Ovary (tissue), 9 donors: ENCODE measurements around the gene OR2T6. TPM values are rescaled to one million over a fixed set of nuclear protein-coding genes. Genes with fewer than 3 reads are reported as not detected.
"Not testable (repeated sequence)": the region's sequence is repeated elsewhere in the genome, so short reads cannot be mapped to it uniquely, and the experiment has no call there.

Experiments
- DNase-seq, 5 donors: peaks; one replicate each; pipeline ENCODE4 v3.0.0-alpha.2; 2019 to 2020
- H3K27ac ChIP-seq, 2 donors: fragments of 200-600 bp; one replicate each; pipeline versions ENCODE4 v1.5.1 to v1.8.0; 2019 to 2022
- H3K27me3 ChIP-seq: fragments of 200-600 bp; one replicate; pipeline ENCODE4 v1.8.0; 2022
- H3K36me3 ChIP-seq: fragments of 200-600 bp; sonication (generic); one replicate; pipeline ENCODE4 v1.5.1; 2019
- H3K4me1 ChIP-seq: one replicate; pipeline ENCODE4 v1.8.1; 2013; ENCODE audit warnings: mild to moderate bottlenecking, moderate library complexity; ENCODE audit not compliant: insufficient read depth
- H3K4me3 ChIP-seq: fragments of 200-600 bp; sonication (generic); one replicate; pipeline ENCODE4 v1.5.1; 2017
- H3K9me3 ChIP-seq, 2 donors: fragments of 200-600 bp in 1 of 2; sonication (generic) in 1 of 2; one replicate each; pipeline versions ENCODE4 v1.5.1 to v1.8.1; 2013 to 2019; ENCODE audit warnings: mild to moderate bottlenecking in 1 of 2, moderate library complexity in 1 of 2
- WGBS, 3 donors: extraction: QIAGEN DNeasy Blood & Tissue Kit in 1 of 3; methylation state at CpG; one replicate each; pipeline versions ENCODE4 v1.1.5 to v1.1.7; 2013 to 2017; 5-methylcytosine and 5-hydroxymethylcytosine counted together
- intact Hi-C, 4 donors: fragments of 100-400 bp; cut with DNase I; formaldehyde crosslinking; loops; one replicate each; pipeline versions ENCODE4 v1.11.0 to v1.15.1; 2022 to 2023
- polyA plus RNA-seq, 2 donors: library from polyadenylated mRNA; stranded (reverse); fragments of 200-250 nt in 1 of 2; fragments of 350-450 nt in 1 of 2; fragmentation: Illumina TruSeq in 1 of 2; extraction: RNeasy Lipid Tissue Mini Kit (QIAGEN cat#74804) in 1 of 2; gene quantifications; one replicate each; pipeline ENCODE4 v1.2.3, GENCODE V29; 2013 to 2014
- total RNA-seq, 7 donors: library from RNA; depleted of rRNA in 2 of 7; stranded (reverse); fragments of >200 nt in 2 of 7; fragmentation: NEBNext Ultra II Directional in 3 of 7; extraction: Animal tissue kit (Norgen Biotek cat#: 25700) in 3 of 7; gene quantifications; one replicate each; pipeline versions ENCODE4 v1.1.0 to v1.2.4, GENCODE V29; 2016 to 2023
- donor health status: DM: no; HTN: no; CAD: no; lungs with moderate emphysema.
- donor health status: DM: no; HTN: no; CAD: no.
- donor health status: Bipolar disorder and iron deficiency.
- donor health status: DM: yes; HTN: yes; CAD: no.
- donor health status: DM: no; HTN: no; CAD: no.
- donor health status: DM: yes; HTN: yes; CAD: no.

The OR2T6 gene
- total and polyA plus RNA-seq, 9 donors = not detected

GRCh38 chr1:248439283-248439682 is 63.7 kb downstream of the OR2T6 start:
- DNase-seq, H3K4me3 ChIP-seq, H3K36me3 ChIP-seq, H3K9me3 ChIP-seq, intact Hi-C loops, H3K27ac ChIP-seq, H3K4me1 ChIP-seq, H3K27me3 ChIP-seq: not testable (repeated sequence)
- WGBS, 3 donors = 58 to 66% (median 61%) methylated on average over 5 of the region's 5 CpGs

Other genes starting within 250 kb of the OR2T6 start
- gene OR2M5, start 230.6 kb upstream of the OR2T6 start, total RNA-seq = not detected
- gene OR2M5, start 230.6 kb upstream of the OR2T6 start, polyA plus RNA-seq = not detected
- not detected for gene OR2M2, start 200.9 kb upstream of the OR2T6 start, total RNA-seq
- not detected for gene OR2M2, start 200.9 kb upstream of the OR2T6 start, polyA plus RNA-seq
- under 1 TPM in 1 of 7 donors, not detected in 6; 0.11 TPM for gene OR2M3, start 178.5 kb upstream of the OR2T6 start, total RNA-seq
- gene OR2M3, start 178.5 kb upstream of the OR2T6 start, polyA plus RNA-seq = not detected
- under 1 TPM in 1 of 7 donors, not detected in 6; under 0.01 TPM for gene OR2M4, start 144.3 kb upstream of the OR2T6 start, total RNA-seq
- not detected for gene OR2M4, start 144.3 kb upstream of the OR2T6 start, polyA plus RNA-seq
- not detected for gene OR2T33, start 97.8 kb upstream of the OR2T6 start, total RNA-seq
- not detected for gene OR2T33, start 97.8 kb upstream of the OR2T6 start, polyA plus RNA-seq
- not detected for gene OR2T12, start 72.3 kb upstream of the OR2T6 start, total RNA-seq
- not detected for gene OR2T12, start 72.3 kb upstream of the OR2T6 start, polyA plus RNA-seq
- not detected for gene OR2M7, start 51.2 kb upstream of the OR2T6 start, total RNA-seq
- not detected for gene OR2M7, start 51.2 kb upstream of the OR2T6 start, polyA plus RNA-seq
- not detected for gene OR14C36, start 27.0 kb upstream of the OR2T6 start, total RNA-seq
- not detected for gene OR14C36, start 27.0 kb upstream of the OR2T6 start, polyA plus RNA-seq
- gene OR2T4, start 14.1 kb upstream of the OR2T6 start, total RNA-seq = not detected
- gene OR2T4, start 14.1 kb upstream of the OR2T6 start, polyA plus RNA-seq = not detected
- gene OR2T1, start 27.3 kb downstream of the OR2T6 start, total RNA-seq = not detected
- not detected for gene OR2T1, start 27.3 kb downstream of the OR2T6 start, polyA plus RNA-seq
- gene OR2T2, start 69.9 kb downstream of the OR2T6 start, total RNA-seq = under 1 TPM in 2 of 7 donors, not detected in 5; 0.10 to 0.46 TPM
- not detected for gene OR2T2, start 69.9 kb downstream of the OR2T6 start, polyA plus RNA-seq
- not detected for gene OR2T3, start 97.6 kb downstream of the OR2T6 start, total RNA-seq
- gene OR2T3, start 97.6 kb downstream of the OR2T6 start, polyA plus RNA-seq = not detected
- gene OR2T5, start 112.8 kb downstream of the OR2T6 start, total RNA-seq = under 1 TPM in 1 of 7 donors, not detected in 6; 0.10 TPM
- gene OR2T5, start 112.8 kb downstream of the OR2T6 start, polyA plus RNA-seq = not detected
- gene OR2G6, start 132.3 kb downstream of the OR2T6 start, total RNA-seq = under 1 TPM in 1 of 7 donors, not detected in 6; 0.23 TPM
- gene OR2G6, start 132.3 kb downstream of the OR2T6 start, polyA plus RNA-seq = not detected
- not detected for gene OR2T29, start 187.0 kb downstream of the OR2T6 start, total RNA-seq
- not detected for gene OR2T29, start 187.0 kb downstream of the OR2T6 start, polyA plus RNA-seq
- gene OR2T34, start 199.0 kb downstream of the OR2T6 start, total RNA-seq = not detected
- not detected for gene OR2T34, start 199.0 kb downstream of the OR2T6 start, polyA plus RNA-seq
- 1 to 10 TPM in 1 of 7 donors, not detected in 6; 2.1 TPM for gene OR2T10, start 222.0 kb downstream of the OR2T6 start, total RNA-seq
- gene OR2T10, start 222.0 kb downstream of the OR2T6 start, polyA plus RNA-seq = not detected